Skeletal muscle cell (primary cell): ENCODE data around the gene MPZL1.
"Not testable (repeated sequence)": the region's sequence is repeated elsewhere in the genome, so short reads cannot be mapped to it uniquely, and the experiment has no call there.

ENCODE experiments used
- DNase-seq: peaks from one replicate; pipeline ENCODE4 v3.0.0-alpha.2; 2010; ENCODE audit warnings: low read depth
- H3K4me3 ChIP-seq: 2 replicates; pipeline ENCODE4 v1.5.1; 2011; ENCODE audit warnings: low read depth, mild to moderate bottlenecking, control low read depth, low read length, moderate library complexity

Gene MPZL1

DNA sequence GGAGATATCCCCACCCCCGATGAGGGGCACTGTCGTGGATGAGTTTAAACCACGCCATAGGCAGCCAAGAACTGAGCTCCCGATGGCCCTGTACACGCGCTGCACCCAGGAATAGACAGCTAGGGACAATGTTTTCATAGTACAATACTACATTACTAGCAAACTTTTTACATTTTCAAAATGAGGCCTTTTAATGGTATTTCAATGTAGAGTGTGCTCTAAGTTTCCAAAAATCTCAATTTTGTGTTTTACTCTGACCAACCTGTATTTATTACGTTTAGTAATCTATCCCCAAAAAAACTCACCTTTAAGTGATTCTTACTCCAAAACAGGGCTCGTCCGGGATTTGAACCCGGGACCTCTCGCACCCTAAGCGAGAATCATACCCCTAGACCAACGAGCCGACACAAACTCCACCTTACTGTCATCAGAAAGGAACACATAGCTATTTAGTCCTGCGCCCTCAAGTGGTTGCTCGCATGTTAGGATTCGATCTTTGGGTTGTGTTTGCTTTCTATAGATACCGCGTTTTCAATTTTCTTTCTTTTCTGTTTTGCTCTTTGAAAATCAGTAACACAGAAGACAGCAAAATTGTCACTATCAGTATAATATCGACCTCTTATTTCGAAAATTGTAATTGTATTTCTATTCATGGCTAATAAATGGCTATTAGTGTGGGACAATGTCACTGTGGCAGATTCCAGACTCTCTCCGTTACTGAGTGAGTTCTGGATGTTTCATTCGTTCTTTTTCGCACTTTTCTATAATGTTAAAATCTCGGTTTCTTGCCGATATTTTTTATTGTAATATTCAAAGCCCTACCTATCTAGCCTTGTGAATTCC, 6.4 kb upstream of the MPZL1 start:
- peak overlapping the region; percentile 88 for H3K4me3 ChIP-seq
- DNase-seq, result peak; percentile 63

GRCh38 chr1:167716000-167716271, 5.8 kb upstream of the MPZL1 start:
- H3K4me3 ChIP-seq, result peak overlapping the region; percentile 88
- DNase-seq, result no peak

DNA sequence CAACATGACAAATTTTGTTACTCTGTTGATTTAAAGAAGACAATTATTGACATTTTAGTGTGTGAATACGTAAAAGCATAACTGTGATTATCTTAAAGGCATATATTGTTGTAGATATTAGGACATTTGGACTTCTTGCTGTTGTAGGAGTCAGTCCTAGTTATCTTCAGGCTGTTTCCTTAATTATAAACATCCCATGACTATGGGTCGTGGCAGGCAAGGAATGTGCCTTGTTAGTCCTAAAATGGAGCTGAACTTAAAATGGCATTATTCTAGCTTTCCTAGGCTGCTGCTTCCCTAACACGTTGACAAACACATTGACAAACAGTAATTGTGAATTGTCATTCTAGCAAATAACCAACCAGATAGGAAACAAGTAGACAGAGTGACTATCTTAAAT, 4.4 kb upstream of the MPZL1 start:
- H3K4me3 ChIP-seq, result no peak overlapping the region
- no peak for DNase-seq

- DNase-seq, result no peak
- H3K4me3 ChIP-seq, result no peak overlapping the region
Measured at GRCh38 chr1:167718914-167719691, 2.7 kb upstream of the MPZL1 start.

DNA sequence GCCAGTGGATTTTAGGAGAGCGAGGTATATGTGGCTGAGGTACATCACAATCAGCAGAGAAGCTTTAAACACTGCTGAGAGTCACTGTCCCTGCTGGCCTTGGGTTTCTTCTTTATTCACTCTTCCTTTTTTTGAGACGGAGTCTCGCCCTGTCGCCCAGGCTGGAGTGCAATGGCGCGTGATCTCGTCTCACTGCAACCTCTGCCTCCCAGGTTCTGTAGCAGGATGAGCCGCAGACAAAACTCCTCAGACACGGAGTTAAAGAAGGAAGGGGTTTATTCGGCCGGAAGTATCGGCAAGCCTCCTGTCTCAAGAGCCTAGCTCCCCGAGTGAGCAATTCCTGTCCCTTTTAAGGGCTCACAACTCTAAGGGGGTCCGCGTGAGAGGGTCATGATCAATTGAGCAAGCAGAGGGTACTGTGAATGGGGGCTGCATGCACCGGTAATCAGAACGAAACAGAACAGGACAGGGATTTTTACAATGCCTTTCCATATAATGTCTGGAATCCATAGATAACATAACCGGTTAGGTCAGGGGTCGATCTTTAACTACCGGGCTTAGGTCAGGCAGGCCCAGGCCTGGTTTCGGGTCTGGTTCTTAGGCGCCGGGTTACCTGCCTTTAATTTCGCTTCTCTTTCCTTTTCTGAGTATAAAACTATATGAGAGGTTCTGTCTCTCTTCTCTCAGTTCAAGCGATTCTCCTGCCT, 1.9 kb upstream of the MPZL1 start:
- H3K4me3 ChIP-seq, DNase-seq: not testable (repeated sequence)

GRCh38 chr1:167720965-167721616, 691 bp upstream of the MPZL1 start:
- H3K4me3 ChIP-seq, result peak overlapping the region; percentile 76
- DNase-seq, result peak; percentile 31

- no peak for DNase-seq
- H3K4me3 ChIP-seq, result peak overlapping the region; percentile 76
Measured at GRCh38 chr1:167722152-167722869, 529 bp downstream of the MPZL1 start.

- H3K4me3 ChIP-seq, result peak overlapping the region; percentile 76
- no peak for DNase-seq
Measured at GRCh38 chr1:167722870-167723251, 1.1 kb downstream of the MPZL1 start.

- DNase-seq, result no peak
- H3K4me3 ChIP-seq, result peak overlapping the region; percentile 76
Measured at GRCh38 chr1:167723707-167724323, 2.0 kb downstream of the MPZL1 start.

DNA sequence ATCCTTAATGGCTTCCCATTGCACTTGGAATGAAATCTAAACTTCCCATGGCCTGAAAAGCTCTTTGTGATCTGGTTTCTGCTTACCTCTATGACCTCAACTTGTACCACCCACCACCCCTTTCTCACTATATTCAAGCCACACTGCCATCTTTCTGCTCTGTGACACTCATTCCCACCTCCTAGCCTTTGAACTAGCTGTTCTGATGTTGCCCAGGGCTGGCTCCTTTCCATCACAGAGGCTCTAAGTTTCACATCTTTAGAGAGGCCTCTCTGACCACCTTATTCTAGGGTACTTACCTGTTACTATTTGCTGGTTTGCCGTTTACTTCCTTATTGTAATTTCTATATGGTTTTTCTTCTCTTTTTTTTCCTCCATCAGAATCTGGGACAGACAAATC, 4.2 kb downstream of the MPZL1 start:
- DNase-seq, result no peak
- no peak overlapping the region for H3K4me3 ChIP-seq

DNA sequence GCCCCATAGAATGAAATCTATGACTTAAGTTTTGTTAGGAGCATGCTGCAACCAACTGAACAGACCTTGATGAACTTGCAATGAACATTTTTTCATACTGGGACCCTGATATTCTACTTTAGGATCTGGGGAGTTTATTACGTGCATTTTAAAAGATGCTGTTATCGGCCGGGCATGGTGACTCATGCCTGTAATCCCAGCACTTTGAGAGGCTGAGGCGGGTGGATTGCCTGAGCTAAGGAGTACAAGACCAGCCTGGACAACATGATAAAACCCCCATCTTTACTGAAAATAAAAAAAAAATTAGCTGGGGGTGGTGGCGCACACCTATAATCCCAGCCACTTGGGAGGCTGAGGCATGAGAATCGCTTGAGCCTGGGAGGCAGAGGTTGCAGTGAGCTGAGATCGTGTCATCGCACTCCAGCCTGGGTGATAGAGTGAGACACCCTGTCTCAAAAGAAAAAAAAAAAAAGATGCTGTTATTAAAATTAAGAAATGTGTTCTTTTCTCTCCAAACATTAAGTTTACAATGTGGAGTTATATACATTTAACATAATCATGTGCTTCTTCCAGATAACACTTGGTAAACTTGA, 7.1 kb downstream of the MPZL1 start:
- no peak overlapping the region for H3K4me3 ChIP-seq
- DNase-seq, result no peak

DNA sequence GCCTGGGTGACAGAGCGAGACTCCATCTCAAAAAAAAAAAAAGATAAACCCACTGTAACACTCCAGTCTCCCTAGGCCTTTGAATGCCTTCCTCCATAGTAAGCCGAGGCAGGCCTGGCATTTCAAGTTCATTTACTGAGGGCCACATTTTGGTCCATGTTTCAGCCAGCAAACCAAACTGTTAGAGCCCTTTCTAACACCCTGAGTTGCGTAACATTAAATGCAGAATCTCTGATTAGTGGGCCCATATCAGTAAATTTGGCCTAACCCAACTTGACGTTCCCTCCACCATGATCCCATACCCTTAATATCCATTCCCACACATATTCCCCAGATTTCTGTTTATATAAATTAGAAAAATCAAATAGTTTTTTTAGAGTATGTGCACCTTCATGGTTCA, 12.4 kb downstream of the MPZL1 start:
- DNase-seq, result no peak
- H3K4me3 ChIP-seq, result no peak overlapping the region

GRCh38 chr1:167734841-167735240, 13.1 kb downstream of the MPZL1 start:
- no peak overlapping the region for H3K4me3 ChIP-seq
- no peak for DNase-seq

DNA sequence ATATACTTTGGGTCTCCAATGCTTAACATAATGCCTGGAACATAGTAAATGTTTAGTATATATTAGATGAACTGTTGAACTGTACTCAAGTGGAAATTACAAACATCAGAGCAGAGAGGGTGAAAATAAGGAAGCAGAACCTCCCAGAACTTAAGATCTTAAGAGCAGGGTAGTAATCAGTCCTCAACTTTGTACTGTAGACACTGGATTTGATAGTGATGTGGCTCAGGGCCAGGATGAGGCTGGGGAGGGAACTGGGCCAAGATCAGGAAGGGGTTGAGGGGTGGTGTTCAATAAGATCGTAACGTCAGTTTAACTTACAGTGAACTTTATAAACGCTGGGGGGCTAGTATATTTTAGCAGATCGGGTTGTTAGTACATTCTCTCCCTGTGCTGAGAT, 15.4 kb downstream of the MPZL1 start:
- H3K4me3 ChIP-seq, result no peak overlapping the region
- DNase-seq, result no peak

DNA sequence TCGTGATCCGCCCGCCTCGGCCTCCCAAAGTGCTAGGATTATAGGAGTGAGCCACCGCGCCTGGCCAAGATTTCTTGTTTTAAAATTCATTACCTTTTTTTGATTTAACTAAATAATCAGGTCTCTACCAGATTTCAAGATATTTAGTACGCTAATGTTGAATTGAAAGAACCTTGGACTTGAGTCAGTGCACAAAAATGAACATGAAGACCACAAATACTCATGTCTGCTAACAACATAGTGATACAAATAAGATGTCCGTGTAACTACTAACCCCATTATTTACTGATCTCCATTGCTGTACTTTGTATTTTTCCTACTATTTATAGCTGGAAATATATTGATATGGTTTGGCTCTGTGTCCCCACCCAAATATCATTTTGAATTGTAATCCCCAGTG, 16.4 kb downstream of the MPZL1 start:
- H3K4me3 ChIP-seq, result no peak overlapping the region
- DNase-seq, result no peak

- DNase-seq, result no peak
- no peak overlapping the region for H3K4me3 ChIP-seq
Measured at GRCh38 chr1:167739752-167740151, 18.0 kb downstream of the MPZL1 start.

DNA sequence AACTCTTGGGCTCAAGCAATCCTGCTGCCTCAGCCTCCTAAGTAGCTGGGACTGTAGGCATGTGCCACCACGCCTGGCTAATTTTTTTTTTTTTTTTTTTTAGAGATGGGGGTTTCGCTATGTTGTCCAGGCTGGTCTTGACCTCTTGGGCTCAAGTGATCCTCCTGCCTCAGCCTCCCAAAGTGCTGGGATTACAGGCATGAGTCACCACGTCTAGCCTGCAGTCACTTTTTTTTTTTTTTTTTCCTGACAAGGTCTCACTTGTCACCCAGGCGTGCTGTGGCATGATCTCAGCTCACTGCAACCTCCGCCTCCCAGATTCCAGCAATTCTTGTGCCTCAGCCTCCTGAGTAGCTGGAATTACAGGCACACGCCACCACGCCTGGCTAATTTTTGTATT, 19.3 kb downstream of the MPZL1 start:
- not testable (repeated sequence) for DNase-seq, H3K4me3 ChIP-seq

- not testable (repeated sequence) for H3K4me3 ChIP-seq
Measured at GRCh38 chr1:167742392-167743057, 20.7 kb downstream of the MPZL1 start.

More at GRCh38 chr1:167742392-167743057, 20.7 kb downstream of the MPZL1 start:
- not testable (repeated sequence) for DNase-seq
